Testis (tissue), 3 donors: ENCODE data around the gene NDUFA11. TPM values are rescaled to one million over a fixed set of nuclear protein-coding genes. Genes with fewer than 3 reads are reported as not detected.
"Not testable (repeated sequence)": the region's sequence is repeated elsewhere in the genome, so short reads cannot be mapped to it uniquely, and the experiment has no call there.

Source experiments
- DNase-seq: peaks from one replicate; pipeline ENCODE4 v3.0.0-alpha.2; 2019
- H3K27ac ChIP-seq, 2 donors: fragments of 200-600 bp; sonication (generic); one replicate each; pipeline ENCODE4 v1.5.1; 2019
- H3K27me3 ChIP-seq: fragments of 200-600 bp; sonication (generic); one replicate; pipeline ENCODE4 v1.5.1; 2019
- H3K36me3 ChIP-seq: fragments of 200-600 bp; sonication (generic); one replicate; pipeline ENCODE4 v1.5.1; 2017; ENCODE audit warnings: low read depth; ENCODE audit errors: missing control alignments
- H3K4me1 ChIP-seq: fragments of 200-600 bp; sonication (generic); one replicate; pipeline ENCODE4 v1.5.1; 2019
- H3K4me3 ChIP-seq, 2 donors: fragments of 200-600 bp; sonication (generic); one replicate each; pipeline ENCODE4 v1.5.1; 2017 to 2019
- H3K9me3 ChIP-seq: fragments of 200-600 bp; sonication (generic); one replicate; pipeline ENCODE4 v1.5.1; 2017
- CTCF ChIP-seq, 3 experiments: fragments of 450-650 bp in 2 of 3; fragments of 200-600 bp in 1 of 3; sonication (generic) in 1 of 3; IDR thresholded peaks; one replicate each; pipeline ENCODE4 v1.5.1; 2016 to 2019; ENCODE audit warnings: antibody characterized with exemption in 3 of 3, mild to moderate bottlenecking in 2 of 3, moderate library complexity in 1 of 3
- POLR2A ChIP-seq: fragments of 450-650 bp; IDR thresholded peaks from one replicate; pipeline ENCODE4 v1.6.1; 2017; ENCODE audit warnings: antibody characterized with exemption, mild to moderate bottlenecking, moderate library complexity
- WGBS, 2 donors: methylation state at CpG; one replicate each; pipeline ENCODE4 v1.1.5; 2018; 5-methylcytosine and 5-hydroxymethylcytosine counted together
- intact Hi-C: fragments of 100-400 bp; cut with DNase I; formaldehyde crosslinking; loops from one replicate; pipeline ENCODE4 v1.15.1; 2023; ENCODE audit warnings: low total_unique reads
- polyA plus RNA-seq: library from polyadenylated mRNA; stranded (reverse); fragments of 350-450 nt; fragmentation: Illumina TruSeq; extraction: RNeasy Lipid Tissue Mini Kit (QIAGEN cat#74804); gene quantifications from one replicate; pipeline ENCODE4 v1.2.3, GENCODE V29; 2014; ENCODE audit warnings: low read depth, low replicate concordance; ENCODE audit not compliant: insufficient read depth
- total RNA-seq, 2 donors: library from RNA; depleted of rRNA; stranded (reverse); fragments of >200 nt; gene quantifications; one replicate each; pipeline ENCODE4 v1.2.3, GENCODE V29; 2016

Gene NDUFA11
- total and polyA plus RNA-seq, 3 donors from 2014 or later = 167 to 194 (median 170) TPM

GRCh38 chr19:5892772-5893275 lies 10.8 kb downstream of the NDUFA11 start:
- no peak for DNase-seq
- no peak overlapping the region for H3K4me3 ChIP-seq
- intact Hi-C loops = no loop called here
- no peak overlapping the region for H3K27ac ChIP-seq
- H3K9me3 ChIP-seq = no peaks in the 10 kb centered on the region
- peaks cover 18% of the 10 kb centered on the region for H3K4me1 ChIP-seq
- WGBS, 2 donors = 54 to 67% methylated on average over 4 to 15 of the region's 15 CpGs
- no peaks in the 10 kb centered on the region for H3K27me3 ChIP-seq
- no peaks in the 10 kb centered on the region for H3K36me3 ChIP-seq
- TF ChIP-seq CTCF (IDR thresholded peaks at IDR 0.05) = no peak

- H3K4me3 ChIP-seq = no peak overlapping the region
These were observed 11.4 kb downstream of the NDUFA11 start for GRCh38 chr19:5891938-5892771.

GRCh38 chr19:5891572-5891937 lies 12.0 kb downstream of the NDUFA11 start:
- no peaks in the 10 kb centered on the region for H3K9me3 ChIP-seq
- H3K4me3 ChIP-seq = no peak overlapping the region
- H3K36me3 ChIP-seq = no peaks in the 10 kb centered on the region
- peaks cover 18% of the 10 kb centered on the region for H3K4me1 ChIP-seq
- intact Hi-C loops = no loop called here
- no peak for TF ChIP-seq POLR2A
- no peak overlapping the region for H3K27ac ChIP-seq
- DNase-seq = no peak
- no peaks in the 10 kb centered on the region for H3K27me3 ChIP-seq
- WGBS, 2 donors = 49 to 80% methylated on average over 2 to 4 of the region's 4 CpGs

More at GRCh38 chr19:5891938-5892771, 11.4 kb downstream of the NDUFA11 start:
- H3K36me3 ChIP-seq = no peaks in the 10 kb centered on the region
- no peak overlapping the region for H3K27ac ChIP-seq
- H3K27me3 ChIP-seq = no peaks in the 10 kb centered on the region
- 14 to 29% methylated on average over 7 to 48 of the region's 48 CpGs for WGBS, 2 donors
- TF ChIP-seq CTCF (IDR thresholded peaks at IDR 0.05) (peak; percentile 38 to 59 (median 54)), POLR2A (no peak)
- H3K9me3 ChIP-seq = no peaks in the 10 kb centered on the region
- H3K4me1 ChIP-seq = peaks cover 18% of the 10 kb centered on the region
- DNase-seq = no peak
- intact Hi-C loops = no loop called here

GRCh38 chr19:5890099-5890498 lies 13.5 kb downstream of the NDUFA11 start:
- 51 to 52% methylated on average over 10 of the region's 10 CpGs for WGBS, 2 donors
- TF ChIP-seq POLR2A = no peak
- TF ChIP-seq CTCF (IDR thresholded peaks at IDR 0.05) = no peak
- intact Hi-C loops = no loop called here
- Histone ChIP-seq H3K36me3 (no peaks in the 10 kb centered on the region), H3K27me3 (no peaks in the 10 kb centered on the region), H3K27ac (no peak overlapping the region), H3K9me3 (no peaks in the 10 kb centered on the region), H3K4me1 (peaks cover 18% of the 10 kb centered on the region), H3K4me3 (no peak overlapping the region)
- no peak for DNase-seq

- no peak overlapping the region for H3K4me3 ChIP-seq
- intact Hi-C loops = no loop called here
- no peaks in the 10 kb centered on the region for H3K27me3 ChIP-seq
- peaks cover 13% of the 10 kb centered on the region for H3K4me1 ChIP-seq
- no peaks in the 10 kb centered on the region for H3K36me3 ChIP-seq
- H3K9me3 ChIP-seq = no peaks in the 10 kb centered on the region
- no peak for DNase-seq
- TF ChIP-seq POLR2A (no peak), CTCF (IDR thresholded peaks at IDR 0.05) (no peak)
- H3K27ac ChIP-seq = no peak overlapping the region
- 53 to 59% methylated on average over 17 of the region's 17 CpGs for WGBS, 2 donors
These were observed 14.2 kb downstream of the NDUFA11 start for GRCh38 chr19:5889288-5889971.

- 74 to 86% methylated on average over 11 of the region's 11 CpGs for WGBS, 2 donors
- H3K27ac ChIP-seq, DNase-seq, intact Hi-C loops, H3K4me1 ChIP-seq, H3K4me3 ChIP-seq, H3K27me3 ChIP-seq, H3K9me3 ChIP-seq, H3K36me3 ChIP-seq: not testable (repeated sequence)
These were observed 19.4 kb downstream of the NDUFA11 start for GRCh38 chr19:5884065-5884811.

- H3K27me3 ChIP-seq, H3K27ac ChIP-seq, H3K4me3 ChIP-seq, H3K4me1 ChIP-seq, DNase-seq, intact Hi-C loops, H3K36me3 ChIP-seq, H3K9me3 ChIP-seq: not testable (repeated sequence)
- WGBS, 2 donors = 74 to 76% methylated on average over 13 of the region's 13 CpGs
These were observed 20.3 kb downstream of the NDUFA11 start for GRCh38 chr19:5883157-5883873.
